Cardiac fibroblast (primary cell): Measurements from ENCODE around the gene ELP1.
"Not testable (repeated sequence)": the region's sequence is repeated elsewhere in the genome, so short reads cannot be mapped to it uniquely, and the experiment has no call there.

Experiments
- DNase-seq, 2 donors: peaks; one replicate each; pipeline versions ENCODE4 v3.0.0 to v3.0.0-alpha.2; 2010; ENCODE audit warnings: low read depth in 2 of 2
- H3K4me3 ChIP-seq, 2 donors: replicated peaks in 1 of 2; 1 replicate in 1 of 2; 2 replicates in 1 of 2; pipeline ENCODE4 v1.5.1; 2011; ENCODE audit warnings: low read depth in 2 of 2, low read length in 2 of 2, mild to moderate bottlenecking in 2 of 2, moderate library complexity in 1 of 2
- TF ChIP-seq, protein P1 (sequence below): IDR thresholded peaks from one replicate; pipeline ENCODE4 v1.5.1; 2011; ENCODE audit warnings: low read depth, mild to moderate bottlenecking, low read length, inconsistent platforms

Gene ELP1

DNA sequence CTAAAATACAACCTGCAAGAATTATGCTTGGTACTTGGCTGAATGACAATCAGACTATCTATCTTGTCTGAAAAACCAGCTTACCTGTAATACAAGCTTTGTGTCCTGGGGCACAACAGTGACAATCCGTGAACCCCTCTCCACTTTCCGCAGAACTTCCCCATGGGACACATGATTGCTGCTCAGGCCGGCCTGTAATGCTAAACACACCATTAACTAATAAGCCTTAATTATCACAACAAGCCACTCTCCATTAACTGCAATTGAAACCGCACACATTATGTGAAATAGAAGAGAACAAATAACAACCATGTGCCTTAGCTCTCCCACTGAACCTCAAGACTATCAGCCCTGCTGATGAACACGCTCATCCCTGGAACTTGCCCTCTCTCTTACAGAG, 33.7 kb downstream of the ELP1 start:
- no peak overlapping the region for H3K4me3 ChIP-seq
- no peak for DNase-seq
- TF ChIP-seq, protein P1, sequence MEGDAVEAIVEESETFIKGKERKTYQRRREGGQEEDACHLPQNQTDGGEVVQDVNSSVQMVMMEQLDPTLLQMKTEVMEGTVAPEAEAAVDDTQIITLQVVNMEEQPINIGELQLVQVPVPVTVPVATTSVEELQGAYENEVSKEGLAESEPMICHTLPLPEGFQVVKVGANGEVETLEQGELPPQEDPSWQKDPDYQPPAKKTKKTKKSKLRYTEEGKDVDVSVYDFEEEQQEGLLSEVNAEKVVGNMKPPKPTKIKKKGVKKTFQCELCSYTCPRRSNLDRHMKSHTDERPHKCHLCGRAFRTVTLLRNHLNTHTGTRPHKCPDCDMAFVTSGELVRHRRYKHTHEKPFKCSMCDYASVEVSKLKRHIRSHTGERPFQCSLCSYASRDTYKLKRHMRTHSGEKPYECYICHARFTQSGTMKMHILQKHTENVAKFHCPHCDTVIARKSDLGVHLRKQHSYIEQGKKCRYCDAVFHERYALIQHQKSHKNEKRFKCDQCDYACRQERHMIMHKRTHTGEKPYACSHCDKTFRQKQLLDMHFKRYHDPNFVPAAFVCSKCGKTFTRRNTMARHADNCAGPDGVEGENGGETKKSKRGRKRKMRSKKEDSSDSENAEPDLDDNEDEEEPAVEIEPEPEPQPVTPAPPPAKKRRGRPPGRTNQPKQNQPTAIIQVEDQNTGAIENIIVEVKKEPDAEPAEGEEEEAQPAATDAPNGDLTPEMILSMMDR: no peak

DNA sequence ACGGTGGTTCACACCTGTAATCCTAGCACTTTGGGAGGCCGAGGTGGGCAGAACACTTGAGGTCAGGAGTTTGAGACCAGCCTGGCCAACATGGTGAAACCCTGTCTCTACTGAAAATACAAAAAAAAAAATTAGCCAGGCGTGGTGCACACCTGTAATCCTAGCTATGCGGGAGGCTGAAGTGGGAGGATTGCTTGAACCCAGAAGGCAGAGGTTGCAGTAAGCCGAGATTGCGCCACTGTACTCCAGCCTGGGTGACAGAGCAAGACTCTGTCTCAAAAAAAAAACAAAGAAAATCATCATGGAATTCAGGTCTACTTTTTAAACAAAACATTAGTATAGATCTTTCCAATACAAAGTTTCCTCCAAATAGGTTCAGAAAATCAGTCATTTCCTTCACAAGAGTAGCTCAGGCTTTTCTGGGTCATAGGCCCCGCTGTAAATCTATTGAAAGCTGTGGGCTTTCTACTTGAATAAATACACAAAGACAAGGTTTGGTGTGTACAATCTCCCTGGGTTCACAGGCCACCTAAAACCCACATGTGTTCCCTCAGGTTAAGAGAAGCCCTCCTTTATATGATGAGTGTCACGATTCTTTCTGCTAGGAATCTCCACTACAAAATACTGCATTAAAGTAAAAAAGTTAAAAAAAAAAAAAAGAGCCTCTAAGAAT, 34.8 kb downstream of the ELP1 start:
- DNase-seq, H3K4me3 ChIP-seq: not testable (repeated sequence)

DNA sequence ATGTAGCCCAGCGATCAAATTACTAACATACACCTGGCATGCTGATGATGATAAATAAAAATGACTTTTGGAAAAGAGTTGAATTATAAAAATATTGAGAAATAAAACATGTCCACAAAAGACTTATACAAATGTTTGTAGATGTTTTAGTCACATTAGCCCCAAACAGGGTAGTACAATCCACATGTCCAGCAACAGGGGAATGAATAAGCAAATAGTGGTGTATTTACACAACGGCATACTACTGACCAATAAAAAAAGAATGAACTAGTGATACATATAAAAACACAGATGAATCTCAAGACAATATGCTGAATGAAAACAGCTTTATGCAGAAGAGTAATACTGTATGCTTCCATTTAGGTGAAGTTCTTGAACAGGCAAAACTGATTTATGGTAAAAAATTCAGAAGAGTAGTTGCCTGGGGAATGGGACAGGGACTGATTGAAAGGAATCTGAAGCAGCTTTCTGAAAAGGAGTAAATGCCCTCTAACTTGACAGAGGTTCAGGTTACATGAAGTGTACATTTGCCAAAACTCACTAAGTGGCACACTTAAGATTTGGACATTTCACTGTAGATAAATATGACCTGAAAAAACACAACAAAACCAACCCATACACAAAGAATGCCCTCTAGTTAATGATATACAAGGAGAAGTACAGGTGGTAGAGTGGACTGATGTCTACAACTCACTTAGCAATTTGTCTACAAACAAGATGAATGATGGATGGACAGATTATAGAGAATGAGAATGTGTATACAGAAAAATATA, 36.4 kb downstream of the ELP1 start:
- TF ChIP-seq, protein P1: no peak
- no peak for DNase-seq
- H3K4me3 ChIP-seq: no peak overlapping the region

DNA sequence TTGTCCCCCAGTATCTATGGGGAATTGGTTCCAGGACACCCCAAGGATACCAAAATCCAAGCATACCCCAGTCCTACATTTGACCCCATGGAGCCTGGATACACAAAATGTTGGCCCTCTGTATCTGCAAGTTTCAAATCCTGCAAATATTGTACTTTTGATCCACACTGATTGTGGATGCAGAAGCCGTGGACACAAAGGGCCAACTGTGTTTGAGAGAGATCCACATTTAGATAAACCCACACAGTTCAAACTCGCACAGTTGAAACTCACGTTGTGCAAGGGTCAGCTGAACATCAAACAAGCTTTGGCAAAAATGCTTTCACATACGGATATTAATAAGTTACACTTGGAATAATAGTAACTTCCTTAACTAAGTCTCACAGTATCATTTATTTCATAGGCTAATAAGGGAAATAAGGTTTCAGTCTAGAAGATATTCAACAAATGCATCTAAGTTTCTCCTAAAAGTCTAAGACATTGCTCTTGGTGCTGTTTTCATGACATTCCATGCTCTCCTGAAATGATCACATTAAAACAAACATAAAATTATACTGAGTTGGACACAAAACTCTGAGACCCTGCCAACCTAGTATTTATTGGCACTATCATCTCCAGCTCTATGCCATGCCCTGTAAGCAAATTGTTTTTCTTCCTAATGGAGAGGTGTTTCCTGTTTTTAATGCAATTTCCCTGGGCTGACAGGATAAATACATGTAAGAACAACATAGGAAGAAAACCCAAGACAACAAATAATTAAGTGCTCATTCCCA, 39.5 kb downstream of the ELP1 start:
- TF ChIP-seq, protein P1: no peak
- DNase-seq: no peak
- H3K4me3 ChIP-seq: no peak overlapping the region

DNA sequence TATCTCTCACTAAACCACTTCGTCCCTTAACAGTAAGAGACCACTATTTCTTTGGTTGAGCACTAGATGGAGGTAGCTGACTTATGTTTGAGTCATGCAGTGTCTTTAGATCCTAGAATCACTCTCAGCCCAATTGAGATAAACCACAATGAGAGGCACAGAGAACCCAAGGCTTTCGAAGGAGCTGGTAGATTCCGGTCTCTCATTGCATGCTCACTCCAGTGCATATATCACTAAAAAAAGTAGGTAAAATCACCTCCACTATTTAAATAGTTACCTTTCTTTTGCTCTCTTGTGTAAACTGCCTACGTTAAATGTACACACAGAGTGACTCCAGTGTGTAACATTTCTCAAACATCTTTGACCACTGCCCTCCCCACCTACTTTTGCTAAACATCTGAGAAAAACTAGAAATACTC, 44.3 kb downstream of the ELP1 start:
- H3K4me3 ChIP-seq: no peak overlapping the region
- TF ChIP-seq, protein P1: peak; percentile 32
- DNase-seq: peak; percentile 50 to 55

DNA sequence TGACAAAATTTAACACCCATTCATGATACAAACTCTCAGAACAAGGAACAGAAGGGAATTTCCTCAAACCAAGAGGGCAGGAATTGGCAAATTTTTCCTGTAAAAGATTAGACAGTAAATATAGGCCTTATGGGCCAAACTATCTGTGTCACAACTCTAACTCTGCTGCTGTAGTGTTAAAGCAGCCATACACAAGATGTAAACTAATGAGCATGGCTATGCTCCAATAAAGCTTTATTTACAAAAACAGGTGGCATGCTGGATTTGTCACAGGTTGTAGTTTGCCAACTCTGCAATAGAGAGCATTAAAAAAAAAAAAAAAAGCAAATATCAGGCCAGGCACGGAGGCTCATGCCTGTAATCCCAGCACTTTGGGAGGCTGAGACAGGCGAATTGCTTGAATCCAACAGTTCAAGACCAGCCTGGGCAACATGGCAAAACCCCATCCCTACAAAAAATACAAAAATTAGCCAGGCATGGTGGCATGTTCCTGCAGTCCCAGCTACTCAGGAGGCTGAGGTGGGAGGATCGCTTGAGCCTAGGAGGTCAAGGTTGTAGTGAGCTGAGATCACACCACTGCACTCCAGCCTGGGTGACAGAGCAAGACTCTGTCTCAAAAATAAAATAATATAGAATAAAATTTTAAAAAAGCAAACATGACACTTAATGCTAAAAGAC, 47.2 kb downstream of the ELP1 start:
- DNase-seq: peak; percentile 5 to 26

DNA sequence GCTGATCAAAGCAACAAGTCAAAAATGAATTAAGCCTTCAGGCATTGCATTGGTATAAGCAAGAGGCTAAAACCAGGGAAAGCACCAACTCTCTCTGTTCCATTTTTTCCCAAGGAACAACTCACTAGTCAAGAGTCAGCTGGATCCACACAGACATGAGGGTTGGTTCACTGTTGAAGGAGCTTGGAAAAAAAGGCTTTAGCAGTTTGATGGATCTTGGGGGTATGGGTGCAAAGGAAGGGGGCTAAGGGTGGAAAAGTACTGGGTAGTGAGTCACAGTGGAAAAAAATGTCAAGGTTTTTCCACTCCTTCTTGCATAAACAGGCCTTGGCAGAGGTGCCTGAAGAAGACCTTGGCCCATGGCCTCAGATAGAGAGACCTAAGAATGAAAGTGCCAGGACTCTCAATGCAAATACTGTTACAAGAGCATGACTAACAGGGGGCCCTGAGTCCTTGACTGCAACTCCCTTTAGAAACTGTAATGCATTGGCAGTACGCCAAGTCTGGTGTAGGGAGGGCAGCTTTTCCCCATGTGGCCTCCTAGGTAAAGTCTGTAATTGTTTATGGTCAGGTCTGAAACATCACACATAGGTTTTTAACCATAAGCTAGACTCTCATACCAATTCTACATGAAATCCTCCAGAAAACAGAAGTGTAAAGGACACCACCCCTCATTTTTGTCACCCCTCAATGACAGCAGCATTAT, 48.1 kb downstream of the ELP1 start:
- DNase-seq: peak; percentile 89 to 94
- TF ChIP-seq, protein P1: no peak
- no peak overlapping the region for H3K4me3 ChIP-seq

More for the DNA sequence above, 47.2 kb downstream of the ELP1 start:
- not testable (repeated sequence) for H3K4me3 ChIP-seq
